Uterus (tissue), 2 donors: Measurements from ENCODE around the gene GPR63.

Experiments
- CTCF ChIP-seq, 4 experiments: fragments of 200-600 bp in 2 of 4; fragments of 450-650 bp in 2 of 4; sonication (generic) in 2 of 4; IDR thresholded peaks; one replicate each; pipeline ENCODE4 v1.5.1; 2016 to 2019; ENCODE audit warnings: antibody characterized with exemption in 4 of 4, mild to moderate bottlenecking in 2 of 4, moderate library complexity in 1 of 4
- POLR2A ChIP-seq, 2 donors: fragments of 450-650 bp; IDR thresholded peaks; one replicate each; pipeline ENCODE4 v1.6.1; 2016; ENCODE audit warnings: antibody characterized with exemption in 2 of 2, mild to moderate bottlenecking in 1 of 2, moderate library complexity in 1 of 2

DNA sequence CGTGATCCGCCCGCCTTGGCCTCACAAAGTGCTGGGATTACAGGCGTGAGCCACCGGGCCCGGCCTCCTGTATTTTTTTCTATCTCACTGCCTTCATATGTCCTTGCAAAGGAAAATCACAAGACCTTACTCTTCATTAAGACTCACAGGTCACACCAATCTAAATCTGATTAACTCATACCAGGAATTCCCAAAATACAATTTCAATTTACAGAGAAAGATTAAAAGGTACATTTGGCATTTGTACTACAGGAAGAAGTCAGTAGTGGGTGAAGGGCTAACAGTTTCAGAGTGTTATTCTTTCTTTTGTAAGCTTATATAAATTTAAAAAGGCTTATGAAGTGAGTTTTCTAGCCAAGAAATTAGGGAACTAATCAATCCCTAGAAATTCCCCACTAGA, 87.4 kb downstream of the GPR63 start:
- TF ChIP-seq CTCF (IDR thresholded peaks at IDR 0.05) = no peak
- TF ChIP-seq POLR2A (IDR thresholded peaks at IDR 0.05) = no peak
